Hippocampal formation (tissue), 2 donors: Measurements from ENCODE around the gene NPL.

Experiments
- DNase-seq, 2 donors: peaks; one replicate each; lab custom pipeline; 2025; lab: John Stamatoyannopoulos, UW

The NPL gene

DNA sequence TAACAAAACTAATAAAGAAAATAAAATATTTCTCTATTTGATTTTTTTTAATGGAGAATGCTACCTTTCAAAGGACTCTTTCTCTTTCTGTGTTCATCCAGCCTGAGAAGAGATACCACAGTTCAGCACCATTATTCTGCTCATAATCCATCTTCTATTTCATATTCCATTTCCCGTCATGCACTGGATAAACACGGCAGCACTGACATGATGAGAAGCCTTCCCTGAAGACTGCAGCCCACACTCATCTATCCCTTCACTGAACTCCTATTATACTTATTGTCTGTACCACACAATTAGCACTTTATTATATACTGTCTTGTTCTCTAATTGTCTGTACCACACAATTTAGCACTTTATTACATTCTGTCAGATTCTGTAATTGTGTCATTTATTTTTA lies 10.7 kb upstream of the NPL start:
- no peak for DNase-seq

DNA sequence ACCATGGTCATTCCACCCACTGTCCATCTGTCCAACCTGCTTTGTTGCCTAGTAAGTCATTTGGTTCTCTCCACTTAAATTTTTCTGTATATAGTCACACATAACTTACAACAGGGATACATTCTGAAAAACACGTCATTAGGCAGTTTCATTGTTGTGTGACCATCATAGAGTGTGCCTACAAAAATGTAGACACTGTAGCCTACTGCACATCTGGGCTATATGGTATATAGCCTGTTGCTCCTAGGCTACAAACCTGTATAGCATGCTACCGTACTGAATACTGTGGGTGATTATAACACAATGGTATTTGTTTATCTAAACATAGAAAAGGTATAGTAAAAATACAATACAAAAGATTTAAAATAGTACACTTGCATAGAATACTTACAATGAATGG lies 10.0 kb upstream of the NPL start:
- no peak for DNase-seq

DNA sequence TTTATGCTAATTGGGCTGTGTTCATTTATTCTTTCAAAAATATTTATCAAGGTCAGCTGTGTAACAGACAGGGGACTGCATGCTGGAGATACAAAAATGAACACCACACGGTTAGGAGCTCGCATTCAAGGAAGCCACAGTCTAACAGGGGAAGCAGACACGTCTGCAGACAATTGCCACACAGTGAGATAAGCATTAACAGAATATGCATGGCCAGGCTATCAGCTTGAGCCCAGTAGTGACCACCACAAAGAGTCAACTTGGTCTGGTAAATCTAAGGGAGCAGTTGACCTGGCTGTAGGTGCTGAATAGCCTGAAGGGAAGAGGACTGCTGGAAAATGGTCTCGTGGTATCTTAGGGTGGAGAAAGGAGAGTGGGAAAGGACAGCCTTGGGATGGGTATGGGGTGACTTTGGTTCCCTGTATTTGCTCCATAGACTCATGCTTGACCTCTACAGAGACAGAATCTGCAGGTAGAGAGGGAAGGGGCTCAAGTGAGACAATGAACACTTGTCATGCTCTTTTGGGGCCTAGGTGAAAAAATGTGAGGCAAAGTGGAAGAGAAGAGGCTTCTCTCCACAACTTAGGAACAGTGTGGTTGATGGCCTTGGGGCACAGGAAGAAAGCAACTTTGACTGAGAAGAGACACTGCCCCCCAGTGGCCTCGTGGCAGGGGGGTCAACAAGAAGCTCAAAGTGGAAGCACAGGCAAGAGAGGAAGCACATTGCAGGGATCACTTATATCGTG lies 7.6 kb upstream of the NPL start:
- DNase-seq: peak; percentile 58 to 74

DNA sequence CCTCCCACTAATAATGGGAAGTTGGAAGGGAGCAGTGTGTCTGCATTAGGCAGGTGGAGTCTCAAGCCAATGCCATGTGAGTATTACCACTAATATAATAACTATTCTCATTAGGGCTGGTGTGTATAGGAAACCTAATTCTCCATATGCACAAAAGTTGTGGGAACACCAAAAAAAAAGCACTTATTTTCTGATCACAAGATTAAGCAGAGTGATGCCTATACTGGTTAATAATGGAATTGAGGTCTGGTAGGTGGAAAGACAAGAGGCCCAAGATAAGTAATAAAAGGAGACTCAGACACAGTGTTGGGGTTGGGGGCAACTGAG lies 7.0 kb upstream of the NPL start:
- DNase-seq: no peak

DNA sequence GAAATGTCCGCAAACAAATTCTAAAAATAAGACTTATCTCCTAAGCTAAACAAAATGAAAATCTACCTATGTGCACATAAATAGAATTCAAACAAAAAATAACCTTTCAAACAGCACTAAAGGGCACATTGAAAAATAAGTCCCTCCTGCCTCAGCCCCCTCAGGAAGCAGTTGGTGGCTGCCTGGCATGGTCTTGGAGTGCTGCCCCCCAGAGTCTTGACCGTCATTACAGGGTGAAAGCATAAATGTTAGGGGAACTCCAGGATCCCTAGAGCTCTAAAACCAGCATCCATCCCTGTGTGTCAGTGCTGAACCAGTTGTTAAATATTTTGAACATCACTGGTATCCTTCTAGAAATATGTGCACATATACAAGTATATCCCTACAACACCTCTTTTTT lies 6.5 kb upstream of the NPL start:
- DNase-seq: no peak

DNA sequence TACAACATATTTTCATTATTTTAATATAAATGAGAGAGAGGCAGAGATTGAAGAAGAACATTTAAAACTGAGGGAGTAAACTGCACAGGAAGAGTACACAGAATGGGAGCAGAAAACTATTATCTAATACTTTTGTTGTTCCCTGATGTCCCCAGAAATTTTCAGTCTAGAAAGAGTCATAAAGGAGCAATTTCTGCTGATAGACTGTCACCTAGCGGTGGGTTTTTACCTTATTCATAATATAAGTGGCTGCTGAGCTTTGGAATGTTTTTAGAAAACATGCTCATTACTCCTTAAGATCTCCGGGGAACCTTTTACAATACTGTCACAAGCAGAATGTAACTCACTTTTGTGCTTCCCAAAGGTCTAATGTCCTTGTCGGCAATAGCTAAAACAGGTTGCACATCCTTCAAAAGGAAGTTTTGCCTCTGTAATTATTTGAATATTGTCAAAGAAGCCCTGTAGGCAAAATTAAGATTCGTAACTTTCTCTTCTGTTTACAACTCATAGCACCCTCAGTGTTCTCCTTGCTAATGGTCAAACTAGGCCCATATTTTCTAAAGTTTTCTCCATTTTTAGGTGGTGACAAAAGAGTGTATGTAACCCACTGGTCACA lies 4.9 kb upstream of the NPL start:
- DNase-seq: peak in 1 of 2 donors; percentile 79

DNA sequence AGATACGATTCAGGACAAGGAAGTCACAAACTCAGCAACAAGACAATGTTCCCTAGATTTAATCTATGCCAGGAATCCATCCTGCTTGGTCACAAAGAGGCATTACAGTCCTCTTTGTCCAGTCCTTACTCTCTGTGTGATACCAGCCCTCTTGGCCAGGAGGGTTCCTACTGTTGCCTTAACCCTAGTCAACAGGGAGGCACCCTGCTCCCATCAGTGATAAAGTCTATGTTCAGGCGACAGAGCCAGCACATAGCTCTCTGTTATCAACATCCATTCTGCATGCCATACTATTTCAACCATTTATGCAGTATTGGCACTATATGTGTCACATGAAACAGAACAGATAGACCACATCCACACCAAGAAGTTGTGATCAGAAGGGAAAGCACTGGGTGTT lies 4.4 kb upstream of the NPL start:
- DNase-seq: no peak

DNA sequence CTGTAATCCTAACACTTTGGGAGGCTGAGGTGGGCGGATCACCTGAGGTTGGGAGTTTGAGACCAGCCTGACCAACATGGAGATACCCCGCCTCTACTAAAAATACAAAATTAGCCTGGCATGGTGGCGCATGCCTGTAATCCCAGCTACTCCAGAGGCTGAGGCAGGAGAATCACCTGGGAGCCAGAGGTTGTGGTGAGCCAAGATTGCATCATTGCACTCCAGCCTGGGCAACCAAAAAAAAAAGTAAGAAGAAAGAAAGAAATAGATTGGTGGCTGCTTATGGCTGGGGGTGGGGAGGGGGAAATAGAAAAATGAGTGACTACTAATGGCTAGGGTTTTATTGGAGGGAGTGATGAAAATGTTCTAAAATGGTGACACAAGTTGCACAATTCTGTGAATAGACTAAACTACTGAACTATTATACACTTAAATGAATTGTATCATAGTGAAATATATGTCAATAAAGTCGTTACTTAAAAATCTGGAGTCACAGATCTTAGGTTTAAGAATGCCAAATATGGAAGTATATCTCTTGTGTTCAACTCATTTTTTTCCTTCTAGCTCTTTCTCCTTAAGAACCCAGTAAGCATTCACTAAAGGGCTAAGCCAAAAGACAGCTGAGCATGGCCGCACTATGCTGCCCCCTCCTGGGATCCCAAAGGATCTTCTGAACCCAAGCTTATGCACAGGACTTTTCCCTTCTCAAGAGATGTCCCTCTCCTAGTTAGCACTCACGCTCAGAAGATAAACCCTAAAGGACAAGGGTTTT lies 3.2 kb upstream of the NPL start:
- peak; percentile 37 to 55 for DNase-seq

DNA sequence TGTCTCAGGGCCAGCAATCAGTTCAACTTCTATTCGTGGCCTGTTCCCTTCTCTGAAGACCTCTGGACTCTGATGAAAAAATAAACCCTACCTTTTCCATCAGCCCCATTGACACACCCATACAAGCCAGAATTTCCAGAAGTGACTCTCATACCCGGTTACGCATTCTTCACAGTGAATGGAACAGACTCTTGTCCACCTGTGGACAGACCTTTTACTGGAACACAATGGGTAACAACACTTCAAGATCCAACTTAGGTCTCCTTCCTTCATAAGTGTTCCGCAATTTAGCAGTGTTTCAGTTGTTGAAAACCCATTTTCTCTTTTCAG lies 2.6 kb upstream of the NPL start:
- no peak for DNase-seq

DNA sequence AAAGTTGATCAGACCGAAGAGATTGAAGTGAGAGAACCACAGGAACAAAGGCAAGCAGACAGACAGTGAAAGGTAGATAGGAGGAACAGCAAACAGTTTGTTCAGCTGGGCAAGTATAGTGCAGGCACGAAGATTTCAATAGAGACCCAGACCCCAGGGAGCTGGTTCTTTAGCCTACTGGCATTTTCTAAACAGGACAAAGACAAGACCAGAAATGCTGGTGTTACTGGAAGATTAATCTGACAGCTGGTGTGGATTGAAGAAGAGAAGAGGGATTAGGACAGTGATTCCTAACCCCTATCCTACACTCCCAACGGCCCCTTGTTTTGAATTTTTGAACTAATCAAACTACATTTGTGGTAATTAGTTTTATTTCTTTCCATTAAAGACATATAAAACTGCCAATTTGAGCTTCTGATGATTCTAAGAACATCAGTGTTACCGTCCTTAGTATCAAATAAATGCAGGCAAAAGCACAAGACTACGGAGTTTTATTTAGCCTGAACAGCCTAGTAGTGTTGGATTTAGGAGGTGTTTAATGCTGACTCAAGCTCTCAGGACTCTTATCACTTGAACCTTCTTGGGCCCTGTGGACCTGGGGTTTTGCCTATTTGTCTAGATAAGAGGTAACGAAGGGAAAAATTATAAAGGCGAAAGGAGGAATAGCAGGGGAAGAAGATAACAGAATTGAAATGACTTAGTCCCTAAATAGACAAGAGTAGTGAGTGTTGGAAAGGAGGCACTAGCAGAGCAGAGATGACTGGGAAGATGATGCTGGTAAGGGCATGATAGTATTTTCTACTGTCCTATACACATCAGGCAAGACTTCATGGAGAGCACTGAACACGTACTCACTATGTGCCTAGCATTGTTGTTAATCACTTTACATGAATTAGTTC lies 2.0 kb downstream of the NPL start:
- DNase-seq: no peak

DNA sequence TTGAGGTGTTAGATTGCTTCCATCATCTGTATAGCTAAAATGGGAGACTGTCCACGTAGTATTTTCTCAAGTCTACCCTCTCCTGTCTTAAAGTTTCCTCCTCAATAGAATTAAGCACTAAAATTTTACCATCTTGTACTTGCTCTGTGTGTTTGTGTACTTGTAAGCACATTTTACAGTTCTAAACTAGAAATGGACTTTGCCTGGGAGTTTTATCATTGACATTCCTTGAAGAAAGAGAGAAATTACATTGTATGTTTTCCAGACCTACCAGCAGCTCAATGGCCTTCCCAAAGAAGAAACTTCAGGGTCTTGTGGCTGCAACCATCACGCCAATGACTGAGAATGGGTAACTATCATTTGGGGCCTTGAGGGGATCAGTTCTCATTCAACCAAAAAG lies 4.5 kb downstream of the NPL start:
- no peak for DNase-seq

DNA sequence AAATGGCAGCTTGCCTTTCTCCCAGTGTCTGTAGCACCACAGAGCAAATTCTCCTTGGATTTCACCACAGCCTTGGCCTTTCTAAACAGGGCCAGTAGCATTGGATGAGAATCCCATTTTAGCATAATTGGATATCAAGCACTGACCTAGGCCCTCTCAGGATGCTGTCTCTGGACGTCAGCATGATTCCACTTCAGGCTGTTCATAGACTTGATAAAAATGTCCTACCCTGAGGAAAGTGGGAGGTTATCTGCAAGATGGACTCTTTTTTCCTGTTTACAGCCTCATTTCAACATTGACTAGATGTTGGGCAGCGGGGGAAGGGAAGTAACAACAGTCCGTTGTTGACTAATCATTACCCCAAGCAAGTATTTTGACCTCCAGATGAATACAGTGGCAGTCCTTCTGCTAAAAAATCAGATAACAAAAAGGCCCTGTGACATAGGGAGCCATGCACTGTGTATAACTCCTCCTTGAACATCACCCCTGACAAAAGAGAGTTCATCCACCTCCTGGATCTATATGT lies 5.2 kb downstream of the NPL start:
- DNase-seq: no peak

DNA sequence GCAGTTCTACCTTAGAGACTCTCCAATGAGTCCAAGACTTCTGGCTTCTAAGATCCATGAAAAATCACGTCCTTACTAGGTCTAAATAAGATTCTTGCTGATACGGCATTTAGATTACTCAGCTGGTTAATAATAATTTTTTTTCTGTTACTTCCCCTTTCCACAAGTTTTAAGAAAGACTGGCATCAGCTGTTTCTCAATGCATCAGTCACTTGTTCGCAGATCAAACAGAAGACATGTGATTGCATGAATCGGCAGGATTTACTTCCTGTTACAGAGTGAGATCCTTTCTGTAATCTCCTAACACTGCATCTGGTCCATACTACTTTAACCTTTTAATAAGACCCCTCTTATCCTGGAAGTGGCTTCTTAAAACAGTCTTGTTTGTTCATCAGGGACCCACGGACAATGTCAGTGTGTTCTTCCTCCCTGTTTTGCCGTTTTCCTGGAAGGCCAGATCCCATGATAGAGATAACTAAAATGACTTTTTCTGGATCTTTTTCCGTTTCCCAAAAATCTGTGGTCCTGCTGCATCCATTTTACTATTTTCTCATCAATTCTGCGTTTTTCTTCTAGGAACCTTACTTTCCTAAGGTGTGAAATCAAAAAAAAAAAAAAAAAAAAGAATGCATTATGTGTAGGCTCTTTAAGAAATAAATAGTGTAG lies 6.1 kb downstream of the NPL start:
- DNase-seq: peak in 1 of 2 donors; percentile 13

DNA sequence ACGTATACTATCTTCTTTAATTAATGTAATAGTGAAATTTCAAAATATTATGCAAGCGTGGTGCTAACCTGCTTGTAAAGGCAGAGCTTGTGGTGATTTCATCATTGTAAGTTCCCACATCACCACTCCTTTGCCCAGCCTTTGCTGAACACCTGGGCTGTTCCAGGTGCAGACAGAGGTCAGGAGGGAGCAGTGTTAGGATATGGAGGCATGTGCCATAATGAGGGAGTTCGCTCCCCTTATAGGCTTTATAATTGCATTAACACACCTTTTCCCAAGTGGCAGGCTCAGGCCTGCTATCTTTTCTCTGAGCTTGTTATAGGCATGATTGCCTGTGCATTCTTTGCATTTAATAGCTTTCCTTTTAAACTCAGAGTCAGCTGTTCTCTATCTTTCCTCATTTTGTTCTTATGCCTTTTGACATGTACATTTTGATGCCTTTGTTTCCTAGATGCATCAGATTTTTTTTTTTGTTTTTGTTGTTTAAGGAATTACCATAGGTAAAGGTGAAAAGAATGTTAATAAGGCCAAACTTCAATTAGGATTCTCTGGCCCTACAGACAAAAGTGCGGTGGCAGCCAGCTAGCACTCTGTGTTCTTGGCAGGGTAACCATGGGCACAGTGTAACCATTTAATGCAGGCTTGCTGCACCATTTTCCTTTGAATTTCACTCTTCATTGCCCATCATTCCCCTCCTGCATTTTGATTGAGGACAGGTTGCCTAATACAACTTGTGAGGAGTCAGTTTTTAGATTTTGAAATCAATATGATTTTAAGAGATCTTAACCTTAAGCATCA lies 12.6 kb downstream of the NPL start:
- DNase-seq: peak; percentile 16 to 26

DNA sequence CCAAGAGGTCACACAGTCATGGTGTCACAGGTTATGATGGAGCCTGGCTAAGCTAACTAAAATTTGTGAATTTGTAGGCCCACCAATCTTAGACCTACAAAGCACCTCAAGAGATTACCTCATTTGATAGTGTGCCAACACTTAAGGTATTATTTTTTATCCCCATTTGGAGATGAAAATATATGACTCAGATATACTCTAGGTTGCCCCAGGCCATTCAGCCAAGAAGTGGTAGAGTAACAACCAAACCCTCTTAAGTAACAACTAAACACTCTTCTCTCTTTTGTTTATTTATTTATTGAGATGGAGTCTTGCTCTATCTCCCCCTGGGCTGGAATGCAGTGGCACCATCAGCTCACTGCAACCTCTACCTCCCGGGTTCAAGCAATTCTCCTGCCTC lies 14.3 kb downstream of the NPL start:
- no peak for DNase-seq

DNA sequence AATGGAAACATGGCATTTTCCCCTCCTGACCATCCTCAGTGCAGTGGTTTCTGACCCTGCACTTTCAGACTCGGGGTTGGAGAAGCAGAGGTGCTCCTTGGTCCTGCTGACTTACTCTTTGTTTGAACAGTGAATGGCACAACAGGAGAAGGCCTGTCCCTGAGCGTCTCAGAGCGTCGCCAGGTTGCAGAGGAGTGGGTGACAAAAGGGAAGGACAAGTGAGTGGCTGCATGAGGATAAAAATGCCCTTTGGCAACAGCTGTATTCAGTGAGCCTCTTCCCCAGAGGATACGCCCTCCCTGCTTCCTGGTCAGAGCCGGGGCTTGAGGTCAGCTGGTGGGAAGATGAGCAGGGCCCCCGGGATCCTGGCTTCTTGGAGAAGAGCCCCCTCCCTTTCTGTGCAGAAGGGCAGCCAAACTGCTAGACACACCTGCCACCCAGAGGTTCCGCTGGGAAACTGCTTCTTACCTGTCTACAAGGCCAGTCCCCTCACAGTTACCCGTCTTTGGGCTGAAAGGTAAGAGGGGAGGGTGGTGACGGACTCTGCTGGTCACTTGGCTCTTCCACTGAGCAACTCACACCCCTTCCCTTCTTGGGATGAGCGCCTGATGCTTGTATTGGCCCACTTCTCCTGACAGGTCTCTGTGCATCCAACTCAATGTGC lies 16.6 kb downstream of the NPL start:
- no peak for DNase-seq

DNA sequence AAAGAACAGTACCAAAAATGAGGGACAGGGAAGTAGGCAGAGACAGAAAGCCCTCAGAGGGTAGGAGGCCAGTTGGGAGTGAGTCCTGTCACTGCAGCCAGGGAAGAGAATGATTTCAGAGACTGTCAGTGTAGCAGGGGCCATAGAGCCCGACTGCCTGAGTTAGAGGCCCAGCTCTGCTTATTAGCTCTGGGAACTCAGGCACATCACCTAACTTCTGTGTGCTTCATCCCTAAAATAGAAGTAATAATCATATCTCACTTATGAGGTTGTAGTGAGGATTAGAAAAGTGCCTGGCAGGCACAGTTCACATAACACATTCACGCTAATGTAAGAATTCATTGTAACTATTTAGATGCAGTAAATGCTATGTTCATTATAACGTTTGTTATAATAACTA lies 18.3 kb downstream of the NPL start:
- no peak for DNase-seq

DNA sequence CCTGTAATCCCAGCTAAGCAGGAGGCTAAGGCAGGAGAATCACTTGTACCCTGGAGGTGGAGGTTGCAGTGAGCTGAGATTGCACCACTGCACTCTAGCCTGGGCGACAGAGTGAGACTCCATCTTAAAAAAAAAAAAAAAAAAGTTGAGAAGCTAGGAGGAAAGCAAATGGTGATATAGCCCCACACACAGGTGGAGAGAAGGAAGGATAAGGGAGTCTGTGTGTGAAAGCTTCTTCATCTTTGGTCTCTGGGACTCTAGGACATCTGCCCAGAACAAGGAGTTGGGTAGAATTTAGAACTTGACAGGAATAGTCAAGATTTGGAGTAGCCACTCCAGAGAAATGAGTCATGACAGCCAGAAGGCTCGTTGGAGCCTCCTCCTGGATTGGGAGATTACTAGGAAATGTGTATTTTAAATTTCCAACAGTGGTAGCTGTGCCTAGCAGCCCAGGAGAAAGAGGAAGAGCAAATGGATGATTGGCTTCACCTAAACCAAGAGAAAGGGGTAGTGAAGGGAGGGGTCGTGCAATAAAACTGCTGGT lies 19.9 kb downstream of the NPL start:
- no peak for DNase-seq

DNA sequence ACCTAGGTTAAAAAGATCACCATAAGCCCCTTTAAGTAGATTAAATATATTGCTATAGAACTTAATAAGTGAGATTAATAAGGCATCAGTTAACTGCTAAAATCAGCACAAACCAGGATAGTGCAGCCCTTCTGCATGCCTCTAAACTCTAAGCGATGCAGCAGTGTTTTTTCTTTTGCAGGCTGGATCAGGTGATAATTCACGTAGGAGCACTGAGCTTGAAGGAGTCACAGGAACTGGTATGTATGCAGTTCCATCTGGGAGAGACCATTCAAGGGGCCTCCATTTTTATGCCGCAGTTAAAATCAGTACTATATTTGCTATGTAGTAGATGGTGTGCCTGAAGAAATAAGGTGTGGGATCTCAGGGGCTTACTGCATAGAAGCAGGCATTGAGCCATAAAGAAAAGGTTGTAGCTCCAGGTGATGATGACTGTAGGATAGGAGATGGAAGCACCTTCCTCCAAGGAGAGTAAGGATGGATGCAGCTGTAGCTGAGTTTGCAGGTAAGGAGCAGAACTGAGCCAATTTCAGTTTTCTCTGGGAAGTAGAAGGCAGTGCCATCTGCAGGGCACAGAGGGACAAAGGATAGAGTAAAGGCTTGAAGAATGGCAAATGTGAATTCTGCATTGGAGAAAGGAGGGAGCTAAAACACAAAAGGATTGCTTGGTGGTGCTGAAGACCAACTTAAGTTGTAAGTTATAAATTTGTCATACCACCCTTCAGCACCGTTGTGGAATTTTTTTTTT lies 22.6 kb downstream of the NPL start:
- no peak for DNase-seq
